Psoas muscle (tissue), 8 donors: ENCODE data around the gene TBC1D4. TPM values are rescaled to one million over a fixed set of nuclear protein-coding genes. Genes with fewer than 3 reads are reported as not detected.

Experiments
- ATAC-seq, 4 donors: fragments of 200-7000 bp; cut with Tn5 transposase; one replicate each; pipeline ENCODE4 v1.9.1; 2020; ENCODE audit warnings: moderate library complexity in 3 of 4, mild to moderate bottlenecking in 2 of 4
- DNase-seq, 2 donors: peaks; one replicate each; pipeline ENCODE4 v3.0.0-alpha.2; 2020
- H3K27ac ChIP-seq: fragments of 200-600 bp; one replicate; pipeline ENCODE4 v1.8.0; 2022
- H3K27me3 ChIP-seq, 3 donors: fragments of 200-600 bp in 1 of 3; one replicate each; pipeline versions ENCODE4 v1.6.1 to v1.8.0; 2013 to 2022; ENCODE audit warnings: low read length in 2 of 3, mild to moderate bottlenecking in 2 of 3, moderate library complexity in 1 of 3; ENCODE audit not compliant: insufficient read depth in 3 of 3
- H3K36me3 ChIP-seq, 2 donors: fragments of 200-600 bp in 1 of 2; one replicate each; pipeline versions ENCODE4 v1.6.1 to v1.8.0; 2013 to 2022; ENCODE audit warnings: low read depth in 1 of 2, mild to moderate bottlenecking in 1 of 2, moderate library complexity in 1 of 2; ENCODE audit not compliant: insufficient read depth in 1 of 2
- H3K4me1 ChIP-seq: fragments of 200-600 bp; one replicate; pipeline ENCODE4 v1.8.0; 2022
- H3K4me3 ChIP-seq: fragments of 200-600 bp; one replicate; pipeline ENCODE4 v1.8.0; 2022; ENCODE audit warnings: mild to moderate bottlenecking
- H3K9me3 ChIP-seq: fragments of 200-600 bp; one replicate; pipeline ENCODE4 v1.8.0; 2022
- WGBS, 3 donors: extraction: QIAGEN DNeasy Blood & Tissue Kit; methylation state at CpG; one replicate each; pipeline versions ENCODE4 v1.1.6 to v1.1.7; 2013; 5-methylcytosine and 5-hydroxymethylcytosine counted together
- intact Hi-C, 2 donors: fragments of 100-400 bp; cut with DNase I; formaldehyde crosslinking; loops; one replicate each; pipeline versions ENCODE4 v1.11.0 to v1.14.2; 2022
- polyA plus RNA-seq, 3 donors: library from polyadenylated mRNA; stranded (reverse); fragments of 200-250 nt; gene quantifications; one replicate each; pipeline ENCODE4 v1.2.3, GENCODE V29; 2013
- total RNA-seq, 4 donors: library from RNA; stranded (reverse); fragmentation: NEBNext Ultra II Directional in 2 of 4; extraction: Animal tissue kit (Norgen Biotek cat#: 25700) in 2 of 4; gene quantifications; one replicate each; pipeline versions ENCODE4 v1.2.1 to v1.2.4, GENCODE V29; 2021 to 2023
- TF ChIP-seq, protein P1 (sequence below): fragments of 200-600 bp; IDR thresholded peaks from one replicate; pipeline ENCODE4 v1.8.0; 2022; ENCODE audit warnings: antibody characterized with exemption
- donor health status: healthy with polysubstance abuse.
- donor health status: DM: no; HTN: no; CAD: no; lungs with moderate emphysema.
- donor health status: Bipolar disorder and iron deficiency.
- donor health status: healthy.
- donor health status: DM: yes; HTN: yes; CAD: no.
- donor health status: DM: no; HTN: no; CAD: no.
- donor health status: DM: no; HTN: no; CAD: no.
- donor health status: DM: yes; HTN: yes; CAD: no.

The TBC1D4 gene
- total and polyA plus RNA-seq, 7 donors, result 3.1 to 127 (median 89.9) TPM

DNA sequence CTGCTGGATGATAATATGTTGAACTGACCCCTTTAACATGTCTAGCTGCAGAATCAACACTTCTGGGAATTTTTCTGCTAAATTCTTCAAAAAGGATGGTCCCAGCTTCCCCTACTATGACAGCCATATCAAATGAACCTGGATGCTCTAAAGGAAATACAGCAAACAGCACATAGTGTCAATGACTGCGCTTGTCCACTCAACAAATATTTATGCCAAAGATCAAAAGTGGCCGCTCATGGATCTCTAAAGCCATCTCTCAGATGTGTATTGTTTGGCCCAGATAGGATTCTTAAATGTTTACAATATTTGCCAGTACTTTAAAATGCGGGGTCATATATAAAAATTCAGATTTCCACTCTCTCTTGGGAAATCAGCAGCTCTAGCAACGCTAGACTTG lies 3.3 kb downstream of the TBC1D4 start:
- H3K9me3 ChIP-seq, result no peaks in the 10 kb centered on the region
- no peak for DNase-seq
- H3K36me3 ChIP-seq, result no peaks in the 10 kb centered on the region
- WGBS, 3 donors, result 67 to 72% (median 70%) methylated on average over 4 of the region's 4 CpGs
- no peaks in the 10 kb centered on the region for H3K27me3 ChIP-seq
- H3K4me1 ChIP-seq, result peaks cover 42% of the 10 kb centered on the region
- TF ChIP-seq, protein P1, sequence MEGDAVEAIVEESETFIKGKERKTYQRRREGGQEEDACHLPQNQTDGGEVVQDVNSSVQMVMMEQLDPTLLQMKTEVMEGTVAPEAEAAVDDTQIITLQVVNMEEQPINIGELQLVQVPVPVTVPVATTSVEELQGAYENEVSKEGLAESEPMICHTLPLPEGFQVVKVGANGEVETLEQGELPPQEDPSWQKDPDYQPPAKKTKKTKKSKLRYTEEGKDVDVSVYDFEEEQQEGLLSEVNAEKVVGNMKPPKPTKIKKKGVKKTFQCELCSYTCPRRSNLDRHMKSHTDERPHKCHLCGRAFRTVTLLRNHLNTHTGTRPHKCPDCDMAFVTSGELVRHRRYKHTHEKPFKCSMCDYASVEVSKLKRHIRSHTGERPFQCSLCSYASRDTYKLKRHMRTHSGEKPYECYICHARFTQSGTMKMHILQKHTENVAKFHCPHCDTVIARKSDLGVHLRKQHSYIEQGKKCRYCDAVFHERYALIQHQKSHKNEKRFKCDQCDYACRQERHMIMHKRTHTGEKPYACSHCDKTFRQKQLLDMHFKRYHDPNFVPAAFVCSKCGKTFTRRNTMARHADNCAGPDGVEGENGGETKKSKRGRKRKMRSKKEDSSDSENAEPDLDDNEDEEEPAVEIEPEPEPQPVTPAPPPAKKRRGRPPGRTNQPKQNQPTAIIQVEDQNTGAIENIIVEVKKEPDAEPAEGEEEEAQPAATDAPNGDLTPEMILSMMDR, result no peak
- H3K4me3 ChIP-seq, result peak overlapping the region; percentile 96
- ATAC-seq, result no peak
- intact Hi-C loops, result loop anchor here in 1 of 2 donors (5.0 kb wide), 1 partner anchor 41 kb away; no protein-coding TSS in a partner anchor
- H3K27ac ChIP-seq, result peak overlapping the region; percentile 96

DNA sequence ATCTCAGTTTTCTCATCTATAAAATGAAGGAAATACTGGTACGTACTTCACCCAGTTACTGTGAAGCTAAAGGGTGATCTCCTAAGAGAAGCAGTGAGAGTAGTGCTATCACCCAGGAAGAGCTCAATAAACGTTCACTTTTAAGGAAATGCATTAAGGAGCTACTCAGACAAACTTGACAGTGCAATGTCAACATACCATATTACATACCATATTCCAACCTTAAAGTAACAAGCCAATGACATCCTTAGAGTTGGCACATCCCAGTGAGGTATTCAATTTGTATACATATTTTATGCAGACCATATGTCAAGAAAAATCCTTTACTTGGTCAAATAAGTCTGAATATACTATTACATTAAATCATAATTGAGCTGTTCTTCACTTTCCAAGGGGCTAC lies 7.0 kb downstream of the TBC1D4 start:
- no peaks in the 10 kb centered on the region for H3K9me3 ChIP-seq
- peaks cover 65% of the 10 kb centered on the region for H3K4me1 ChIP-seq
- H3K27me3 ChIP-seq, result no peaks in the 10 kb centered on the region
- TF ChIP-seq, protein P1, result no peak
- ATAC-seq, result no peak
- no peak overlapping the region for H3K4me3 ChIP-seq
- 45 to 67% (median 49%) methylated on average over 2 of the region's 2 CpGs for WGBS, 3 donors
- H3K36me3 ChIP-seq, result no peaks in the 10 kb centered on the region
- intact Hi-C loops, result loop anchor here in 1 of 2 donors (5.0 kb wide), 1 partner anchor 38 kb away; no protein-coding TSS in a partner anchor
- peak overlapping the region; percentile 92 for H3K27ac ChIP-seq
- no peak for DNase-seq

- ATAC-seq (peak in 3 of 4 donors; percentile 52 to 71 (median 54)), DNase-seq (no peak)
- intact Hi-C loops, result no loop called here
- no peaks in the 10 kb centered on the region for H3K27me3 ChIP-seq
- peak overlapping the region; percentile 92 for H3K27ac ChIP-seq
- TF ChIP-seq, protein P1, result no peak
- no peaks in the 10 kb centered on the region for H3K9me3 ChIP-seq
- WGBS, 3 donors, result 3 to 6% (median 4%) methylated on average over 1 of the region's 1 CpG
- H3K36me3 ChIP-seq, result no peaks in the 10 kb centered on the region
- peak overlapping the region; percentile 32 for H3K4me3 ChIP-seq
- peaks cover 62% of the 10 kb centered on the region for H3K4me1 ChIP-seq
These were observed 8.5 kb downstream of the TBC1D4 start for GRCh38 chr13:75473468-75473867.

DNA sequence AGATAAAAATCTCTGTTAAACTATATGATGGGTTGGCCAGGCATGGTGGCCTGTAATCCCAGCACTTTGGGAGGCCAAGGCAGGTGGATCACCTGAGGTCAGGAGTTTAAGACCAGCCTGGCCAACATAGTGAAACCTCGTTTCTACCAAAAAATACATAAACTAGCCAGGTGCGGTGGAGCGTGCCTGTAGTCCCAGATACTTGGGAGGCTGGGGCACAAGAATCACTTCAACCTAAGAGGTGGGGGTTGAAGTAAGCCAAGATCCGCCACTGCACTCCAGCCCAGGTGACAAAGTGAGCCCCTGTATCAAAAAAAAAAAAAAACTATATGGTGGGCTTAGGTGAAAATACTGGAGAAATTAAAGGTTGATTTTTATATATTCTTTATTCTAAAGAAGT lies 11.3 kb downstream of the TBC1D4 start:
- DNase-seq, result no peak
- Histone ChIP-seq H3K36me3 (no peaks in the 10 kb centered on the region), H3K27ac (peak overlapping the region; percentile 92), H3K4me1 (peaks cover 59% of the 10 kb centered on the region), H3K27me3 (no peaks in the 10 kb centered on the region), H3K4me3 (no peak overlapping the region), H3K9me3 (no peaks in the 10 kb centered on the region)
- ATAC-seq, result no peak
- 80 to 86% (median 85%) methylated on average over 4 of the region's 4 CpGs for WGBS, 3 donors
- intact Hi-C loops, result no loop called here
- TF ChIP-seq, protein P1, result no peak

DNA sequence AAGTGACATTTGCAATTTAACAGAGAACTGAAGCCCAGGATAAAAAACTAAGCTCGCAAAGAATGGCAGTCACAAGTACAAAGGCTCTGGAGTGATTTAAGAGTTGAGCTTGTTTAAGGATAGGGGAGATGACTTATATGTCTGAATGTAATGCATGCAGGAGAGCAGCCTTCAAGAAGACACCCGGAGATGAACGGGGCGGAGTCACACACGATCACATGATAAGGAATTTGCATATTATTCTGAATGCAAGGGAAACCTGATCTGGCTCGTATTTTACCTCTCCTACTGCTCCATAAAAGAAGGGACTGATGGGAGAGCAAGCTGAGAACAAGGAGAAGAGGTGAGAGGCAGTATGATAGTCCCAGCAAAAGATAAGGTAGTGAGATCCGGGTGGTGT lies 12.9 kb downstream of the TBC1D4 start:
- peak in 3 of 4 donors; percentile 31 to 39 (median 37) for ATAC-seq
- WGBS, 3 donors, result 72 to 87% (median 73%) methylated on average over 7 of the region's 7 CpGs
- TF ChIP-seq, protein P1, result no peak
- H3K27ac ChIP-seq, result peak overlapping the region; percentile 92
- no peak for DNase-seq
- H3K4me1 ChIP-seq, result peaks cover 71% of the 10 kb centered on the region
- H3K4me3 ChIP-seq, result peak overlapping the region; percentile 39
- H3K9me3 ChIP-seq, result no peaks in the 10 kb centered on the region
- H3K27me3 ChIP-seq, result no peaks in the 10 kb centered on the region
- no peaks in the 10 kb centered on the region for H3K36me3 ChIP-seq
- intact Hi-C loops, result loop anchor here in 1 of 2 donors (5.0 kb wide), 1 partner anchor 82 kb away; no protein-coding TSS in a partner anchor
